Measurements from ENCODE around the gene PTPRG.

Gene PTPRG

DNA sequence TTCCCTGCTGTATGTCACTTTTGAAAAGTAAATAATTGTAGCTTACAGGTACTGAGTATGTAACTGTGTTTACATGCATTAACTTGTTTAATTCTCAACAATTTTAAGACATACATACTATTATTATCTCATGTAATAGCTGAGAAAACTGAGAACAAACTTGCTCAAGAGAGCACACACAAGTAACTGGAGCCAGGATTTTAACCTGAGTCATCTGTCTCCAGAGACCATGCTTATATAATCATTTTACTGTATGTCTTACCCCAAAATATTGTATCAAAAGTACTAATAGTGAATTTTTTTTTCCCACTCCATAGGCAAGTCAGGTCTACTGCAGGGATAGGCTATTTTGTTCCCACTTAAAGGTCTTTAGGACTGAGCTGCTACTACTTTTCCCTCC is 716.6 kb downstream of the PTPRG start:
- no peak for DNase-seq (ENCODE audit: low spot score)

GRCh38 chr3:62281726-62282125 is 720.4 kb downstream of the PTPRG start:
- DNase-seq (ENCODE audit: low spot score) = no peak

DNA sequence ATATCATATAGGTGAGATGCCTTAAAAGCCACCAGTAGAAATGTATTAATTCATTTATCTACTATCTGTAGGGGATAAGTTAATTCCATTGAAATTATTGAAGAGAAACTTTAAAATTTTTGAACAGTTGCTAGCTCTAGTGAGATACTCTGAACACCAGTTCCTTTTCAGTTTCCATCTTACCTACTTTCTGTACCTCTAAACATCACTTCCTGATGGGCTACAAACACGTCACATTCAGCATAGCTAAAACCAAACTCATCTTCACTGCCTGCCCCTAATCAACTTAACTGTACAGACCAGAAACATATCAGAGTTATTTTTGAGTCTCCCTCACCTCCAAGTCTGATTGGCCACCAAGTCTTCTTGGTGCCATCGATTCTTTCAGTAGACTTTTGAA is 723.1 kb downstream of the PTPRG start:
- DNase-seq (ENCODE audit: low spot score) = no peak

DNA sequence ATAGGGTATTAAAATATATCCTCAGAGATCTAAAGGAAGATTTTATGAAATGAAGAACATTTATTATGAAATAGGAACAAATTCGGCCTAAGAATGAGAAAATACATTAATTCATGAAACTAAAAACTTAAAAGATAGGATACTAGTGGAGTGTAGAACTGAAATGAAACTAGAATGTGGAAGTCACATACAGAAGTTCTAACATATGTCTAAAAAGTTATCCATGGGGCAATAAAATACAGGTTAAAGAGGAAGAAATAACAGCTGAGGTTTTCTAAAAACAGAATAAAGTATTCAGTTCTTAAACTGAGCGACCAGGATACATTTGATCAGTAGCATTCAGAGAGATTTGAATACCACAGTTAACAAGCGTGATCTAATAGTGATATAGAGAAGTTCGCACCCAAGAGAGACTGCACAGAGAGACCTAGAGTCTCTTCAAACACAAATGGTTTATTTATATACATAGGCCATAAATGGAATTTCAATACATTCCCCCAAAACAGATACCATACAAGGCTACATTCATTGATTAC is 726.1 kb downstream of the PTPRG start:
- DNase-seq (ENCODE audit: low spot score) = no peak

DNA sequence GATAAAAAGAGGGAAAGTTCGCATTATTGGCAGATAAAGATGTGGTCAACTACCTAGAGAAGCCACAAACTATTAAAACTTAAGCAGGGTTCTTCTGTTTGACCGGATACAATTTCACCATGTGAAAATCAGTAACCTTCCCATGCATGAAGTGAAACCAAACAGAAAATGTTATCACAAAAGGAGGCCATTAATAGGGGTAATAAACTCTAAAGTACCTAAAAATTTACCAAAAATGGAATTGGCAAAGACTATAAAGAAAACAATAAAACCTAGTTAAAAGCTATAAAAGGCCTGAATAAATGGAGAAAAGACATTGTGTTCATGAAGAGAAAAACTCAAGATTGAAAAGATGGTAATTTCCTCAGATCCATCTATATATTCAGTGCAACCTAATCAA is 728.6 kb downstream of the PTPRG start:
- DNase-seq (ENCODE audit: low spot score) = no peak

DNA sequence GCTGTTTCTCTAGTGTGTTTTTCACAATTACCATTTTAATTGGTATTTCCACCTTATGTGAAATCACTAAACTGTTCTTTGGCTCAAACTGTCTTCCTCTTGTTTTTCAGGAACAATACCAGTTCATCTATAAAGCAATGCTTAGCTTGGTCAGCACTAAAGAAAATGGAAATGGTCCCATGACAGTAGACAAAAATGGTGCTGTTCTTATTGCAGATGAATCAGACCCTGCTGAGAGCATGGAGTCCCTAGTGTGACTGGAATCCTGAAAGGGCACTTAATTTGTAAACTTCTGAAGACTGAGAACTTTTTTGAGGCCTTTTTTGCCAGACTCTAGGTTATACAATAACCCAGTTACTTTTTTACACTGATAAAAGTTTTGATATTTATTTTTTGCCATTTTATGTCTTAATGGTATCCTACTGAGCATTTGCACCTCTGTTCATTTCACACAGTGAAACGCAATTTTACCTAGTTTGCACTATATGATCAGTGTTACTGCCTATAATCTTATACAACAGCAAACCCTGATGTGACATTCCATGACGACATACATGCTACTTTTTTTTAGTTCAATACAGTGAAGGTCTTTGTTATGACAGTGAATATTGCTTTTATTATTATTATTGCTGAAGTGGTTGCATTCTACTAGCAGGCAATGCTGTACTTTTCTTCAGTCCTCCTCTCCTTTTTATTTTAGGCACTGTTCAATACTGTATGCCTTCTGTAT is 731.8 kb downstream of the PTPRG start:
- no peak for DNase-seq (ENCODE audit: low spot score)

DNA sequence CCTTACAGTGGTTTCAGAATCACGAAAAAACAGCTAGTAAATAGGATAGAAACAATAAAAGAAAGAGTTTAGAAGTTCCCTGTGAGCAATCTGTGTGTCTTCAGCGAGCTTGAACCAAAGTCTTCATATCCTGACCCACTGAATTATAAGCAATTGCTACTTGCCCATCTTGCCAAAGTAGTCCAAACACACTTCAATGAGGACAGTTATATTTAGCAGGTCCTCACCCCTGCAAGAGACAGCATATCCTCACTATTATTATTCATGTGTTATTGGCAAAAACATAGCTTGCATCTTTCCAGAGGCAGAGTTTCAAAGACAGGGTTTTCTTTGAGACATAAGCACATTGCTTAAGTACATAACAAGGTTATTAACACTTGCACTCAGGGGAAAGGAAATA is 734.2 kb downstream of the PTPRG start:
- DNase-seq (ENCODE audit: low spot score) = no peak

DNA sequence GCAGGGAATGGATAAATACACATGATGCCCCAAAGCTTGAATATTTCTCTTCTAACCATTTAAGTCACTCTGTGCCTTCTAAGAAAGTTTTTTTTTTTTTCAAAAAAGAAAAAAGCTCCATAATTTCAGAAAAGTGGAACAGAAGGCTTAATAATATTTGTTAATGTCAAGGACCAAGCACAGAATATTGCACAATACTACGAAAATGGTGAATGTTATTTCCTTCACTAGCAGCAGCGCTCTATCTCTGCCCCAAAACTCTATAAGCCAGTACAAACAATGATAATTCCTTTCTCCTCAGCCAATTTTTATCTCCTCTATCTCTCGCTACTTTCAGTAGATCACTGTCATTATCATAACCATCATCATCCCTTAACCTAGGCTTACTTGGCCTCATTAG is 739.2 kb downstream of the PTPRG start:
- no peak for DNase-seq (ENCODE audit: low spot score)

DNA sequence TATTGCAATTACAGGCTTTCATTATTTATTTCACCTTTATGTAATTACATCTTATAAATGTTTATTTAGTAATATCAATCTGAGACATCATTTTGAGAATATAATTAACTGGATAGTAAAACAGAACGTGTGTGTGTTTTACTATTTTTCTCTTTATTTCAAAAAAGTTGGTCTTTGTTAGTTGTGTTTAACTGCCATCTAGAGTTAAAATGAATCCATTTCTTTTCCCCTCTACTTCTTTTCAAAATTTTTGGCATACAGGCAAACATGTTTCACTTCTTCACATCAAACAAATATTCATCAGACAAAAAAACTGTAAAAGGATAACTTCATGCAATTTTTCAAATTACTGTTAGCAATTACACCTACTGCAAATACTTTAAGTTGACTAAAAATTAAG is 750.8 kb downstream of the PTPRG start:
- no peak for DNase-seq (ENCODE audit: low spot score)

- DNase-seq (ENCODE audit: low spot score) = no peak
Measured at GRCh38 chr3:62316525-62316924, 755.2 kb downstream of the PTPRG start.

- DNase-seq (ENCODE audit: low spot score) = no peak
Measured at GRCh38 chr3:62318365-62318751, 757.0 kb downstream of the PTPRG start.

GRCh38 chr3:62318752-62319569 is 757.6 kb downstream of the PTPRG start:
- peak; percentile 67 for DNase-seq (ENCODE audit: low spot score)

GRCh38 chr3:62319570-62320243 is 758.3 kb downstream of the PTPRG start:
- no peak for DNase-seq (ENCODE audit: low spot score)

DNA sequence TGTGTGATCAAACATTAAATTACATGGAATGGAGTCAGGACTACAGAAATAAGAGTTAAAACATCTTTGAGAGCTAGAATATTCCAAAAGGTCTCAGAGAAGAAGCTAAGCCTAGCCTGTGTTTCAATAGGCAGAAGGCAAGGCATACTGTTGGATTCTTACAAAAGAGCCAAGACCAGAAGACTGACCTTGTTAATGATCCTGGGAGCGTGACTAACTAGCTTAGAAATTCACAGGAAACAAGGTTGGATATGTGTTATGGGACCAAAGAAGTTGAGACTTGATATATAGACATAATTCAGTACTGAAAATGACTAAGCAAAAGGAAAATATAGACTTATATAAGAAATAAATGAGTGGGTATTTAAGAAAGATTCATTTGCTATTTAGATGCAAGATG is 761.9 kb downstream of the PTPRG start:
- no peak for DNase-seq (ENCODE audit: low spot score)

GRCh38 chr3:62325896-62326295 is 764.5 kb downstream of the PTPRG start:
- DNase-seq (ENCODE audit: low spot score) = no peak

DNA sequence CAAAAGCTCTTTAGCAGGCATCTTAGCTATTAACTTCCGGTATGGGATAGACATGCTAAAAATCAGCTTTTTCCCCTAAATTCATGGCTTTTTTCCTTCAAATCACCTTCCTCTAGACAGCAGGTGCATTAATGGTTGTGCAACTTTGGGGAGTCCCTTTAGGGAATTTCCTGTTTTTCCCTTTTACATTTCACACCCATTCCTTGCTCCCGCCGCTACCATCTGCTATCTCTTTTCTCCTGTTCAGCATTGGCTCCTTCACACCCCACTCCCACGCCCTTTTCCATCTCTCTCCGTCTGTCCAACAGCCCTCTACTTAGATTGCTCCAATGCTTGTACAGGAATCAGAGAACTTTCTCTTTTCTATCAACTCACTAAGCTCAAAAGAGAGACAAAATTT is 768.6 kb downstream of the PTPRG start:
- DNase-seq (ENCODE audit: low spot score) = no peak

DNA sequence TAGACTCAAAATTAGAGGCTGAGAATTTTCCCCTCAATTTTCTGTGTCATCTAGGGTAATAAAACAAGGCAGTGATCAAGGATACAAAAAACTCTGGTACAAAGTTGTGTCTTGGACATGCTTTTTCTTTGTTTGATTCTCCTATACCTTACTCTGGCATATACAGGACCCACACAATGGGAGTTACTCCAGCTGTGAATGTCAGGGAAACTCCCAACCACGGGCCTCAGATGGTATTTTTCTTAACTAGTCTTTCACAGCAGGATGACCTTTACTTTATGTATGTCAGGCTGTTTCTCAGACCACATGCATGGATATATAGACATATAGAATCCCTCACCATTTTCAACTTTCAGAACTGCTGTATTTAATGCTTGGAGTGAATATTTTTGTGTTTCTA is 770.6 kb downstream of the PTPRG start:
- DNase-seq (ENCODE audit: low spot score) = no peak

- no peak for DNase-seq (ENCODE audit: low spot score)
Measured at GRCh38 chr3:62332835-62333244, 771.5 kb downstream of the PTPRG start.

DNA sequence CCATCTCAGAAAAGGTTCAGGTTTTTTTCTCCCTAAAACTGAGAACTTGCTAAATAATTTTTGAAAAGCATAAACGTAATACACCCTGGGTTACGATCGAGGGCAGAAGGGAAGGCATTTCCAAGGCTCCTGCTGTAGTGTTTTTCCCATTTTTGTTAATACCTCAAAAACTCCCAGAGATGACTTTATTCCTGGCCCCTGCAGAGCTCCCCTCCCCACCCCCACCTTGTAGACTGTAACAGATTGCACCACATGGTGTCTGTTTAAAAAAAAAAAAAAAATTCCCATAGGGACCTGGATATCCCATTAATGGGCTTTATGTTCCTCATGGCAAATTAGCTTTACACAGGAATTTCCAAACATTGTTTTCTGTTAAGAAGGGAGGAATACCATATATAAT is 773.8 kb downstream of the PTPRG start:
- no peak for DNase-seq (ENCODE audit: low spot score)

DNA sequence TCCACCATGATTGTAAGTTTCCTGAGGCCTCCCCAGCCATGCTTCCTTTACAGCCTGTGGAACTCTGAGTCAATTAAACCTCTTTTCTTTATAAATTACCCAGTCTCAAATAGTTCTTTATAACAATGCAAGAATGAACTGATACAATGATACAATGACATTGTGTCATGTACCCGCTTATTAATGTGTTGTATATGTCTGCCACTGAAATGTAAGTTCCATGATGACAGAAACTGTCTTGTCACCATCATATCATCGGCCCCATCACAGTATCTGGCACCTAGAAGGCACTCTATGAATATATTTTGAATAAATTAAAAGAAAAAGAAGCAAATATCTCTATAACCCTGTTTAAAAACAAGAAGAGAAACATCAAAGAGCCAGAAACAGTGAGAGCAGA is 782.4 kb downstream of the PTPRG start:
- DNase-seq (ENCODE audit: low spot score) = no peak

All from CD4-positive, alpha-beta T cell treated with Interleukin-15 for 4 hours (primary cell).